B cell (primary cell): ENCODE data around the gene ADRM1. TPM values are rescaled to one million over a fixed set of nuclear protein-coding genes. Genes with fewer than 3 reads are reported as not detected.

ENCODE experiments used
- ATAC-seq: fragments of 200-7000 bp; cut with Tn5 transposase; one replicate; pipeline ENCODE4 v1.10.0; 2021; ENCODE audit warnings: low read depth, mild to moderate bottlenecking, moderate number of reproducible peaks, moderate library complexity
- CTCF ChIA-PET: fragments of 350-600 bp; sonication (Branson Sonifier 250); formaldehyde crosslinking; loops from one replicate; lab custom pipeline; 2021; ENCODE audit warnings: antibody characterized with exemption, inconsistent platforms; lab: Charles Lee
- POLR2A ChIA-PET: fragments of 350-600 bp; sonication (Branson Sonifier 250); formaldehyde crosslinking; loops from one replicate; lab custom pipeline; 2021; ENCODE audit warnings: antibody characterized with exemption; lab: Charles Lee
- DNase-seq: peaks from one replicate; pipeline ENCODE4 v3.0.0; 2013
- H2AFZ ChIP-seq: 2 replicates; pipeline ENCODE4 v1.6.1; 2012; ENCODE audit warnings: mild to moderate bottlenecking, low read depth, low read length; ENCODE audit not compliant: insufficient read depth, poor library complexity, severe bottlenecking
- H3K27ac ChIP-seq, 2 donors: 1 replicate in 1 of 2; 2 replicates in 1 of 2; pipeline ENCODE4 v1.5.1; 2012 to 2013; ENCODE audit warnings: low read length in 2 of 2, mild to moderate bottlenecking in 2 of 2, moderate library complexity in 1 of 2
- H3K27me3 ChIP-seq, 4 experiments: fragments of 200-600 bp in 1 of 4; sonication (generic) in 1 of 4; replicated peaks in 1 of 4; 1 replicate in 2 of 4; 2 replicates in 2 of 4; pipeline versions ENCODE4 v1.6.1 to v1.7.0; 2013 to 2016; ENCODE audit warnings: low read length in 3 of 4, mild to moderate bottlenecking in 2 of 4, mixed read lengths in 1 of 4, moderate library complexity in 1 of 4; ENCODE audit not compliant: insufficient read depth in 4 of 4, control insufficient read depth in 3 of 4; ENCODE audit errors: control extremely low read depth in 1 of 4
- H3K36me3 ChIP-seq, 2 experiments: replicated peaks in 1 of 2; 1 replicate in 1 of 2; 2 replicates in 1 of 2; pipeline versions ENCODE4 v1.6.1 to v1.7.1; 2013; ENCODE audit warnings: low read length in 1 of 2; ENCODE audit not compliant: insufficient read depth in 2 of 2, control insufficient read depth in 1 of 2; ENCODE audit errors: control extremely low read depth in 1 of 2, extremely low read depth in 1 of 2
- H3K4me1 ChIP-seq, 2 donors: fragments of 200-600 bp in 1 of 2; sonication (generic) in 1 of 2; 1 replicate in 1 of 2; 2 replicates in 1 of 2; pipeline versions ENCODE4 v1.5.1 to v1.6.1; 2013 to 2017; ENCODE audit warnings: low read length in 2 of 2; ENCODE audit not compliant: control insufficient read depth in 2 of 2, insufficient read depth in 2 of 2
- H3K4me2 ChIP-seq: replicated peaks from 2 replicates; pipeline ENCODE3; 2012; ENCODE audit warnings: mild to moderate bottlenecking, low read depth, low read length; ENCODE audit not compliant: poor library complexity, severe bottlenecking
- H3K4me3 ChIP-seq, 5 experiments: fragments of 200-600 bp in 1 of 5; sonication (generic) in 1 of 5; 1 replicate in 3 of 5; 2 replicates in 2 of 5; pipeline versions ENCODE4 v1.5.1 to v1.7.0; 2011 to 2016; ENCODE audit warnings: low read length in 4 of 5, mild to moderate bottlenecking in 4 of 5, low read depth in 2 of 5, control low read depth in 1 of 5, moderate library complexity in 1 of 5; ENCODE audit not compliant: insufficient read depth in 1 of 5; ENCODE audit errors: control extremely low read depth in 1 of 5, extremely low read depth in 1 of 5
- H3K79me2 ChIP-seq: fragments of 200-600 bp; sonication (generic); one replicate; pipeline ENCODE4 v1.6.0; 2016; ENCODE audit warnings: low read length; ENCODE audit not compliant: control insufficient read depth, insufficient read depth
- H3K9ac ChIP-seq: fragments of 200-600 bp; sonication (generic); 2 replicates; pipeline ENCODE4 v1.6.1; 2017; ENCODE audit warnings: mild to moderate bottlenecking, low read length, moderate library complexity
- H3K9me3 ChIP-seq, 3 donors: one replicate each; pipeline versions ENCODE4 v1.6.1 to v1.7.1; 2013; ENCODE audit warnings: low read length in 2 of 3; ENCODE audit not compliant: control insufficient read depth in 2 of 3, insufficient read depth in 1 of 3; ENCODE audit errors: control extremely low read depth in 1 of 3
- H4K20me1 ChIP-seq: 2 replicates; pipeline ENCODE4 v1.6.0; 2012; ENCODE audit warnings: mild to moderate bottlenecking, low read length; ENCODE audit not compliant: insufficient read depth, control insufficient read depth, poor library complexity, severe bottlenecking
- H3K27ac Mint-ChIP-seq: one replicate; pipeline ENCODE4 v1.8.0; 2021; ENCODE audit warnings: mixed read lengths
- H3K27me3 Mint-ChIP-seq: one replicate; pipeline ENCODE4 v1.8.0; 2021; ENCODE audit warnings: mixed read lengths
- H3K4me1 Mint-ChIP-seq: one replicate; pipeline ENCODE4 v1.8.0; 2021; ENCODE audit warnings: mixed read lengths
- H3K4me3 Mint-ChIP-seq: one replicate; pipeline ENCODE4 v1.8.0; 2021; ENCODE audit warnings: mixed read lengths
- H3K9me3 Mint-ChIP-seq: one replicate; pipeline ENCODE4 v1.8.0; 2022; ENCODE audit warnings: mixed read lengths; ENCODE audit not compliant: insufficient read depth
- EZH2 ChIP-seq: IDR thresholded peaks from 2 replicates; pipeline ENCODE4 v1.6.1; 2012; ENCODE audit warnings: borderline replicate concordance, low read depth, mild to moderate bottlenecking, moderate library complexity, low read length; ENCODE audit not compliant: insufficient read depth, poor library complexity, severe bottlenecking
- WGBS: methylation state at CpG from one replicate; pipeline ENCODE4 v1.1.5; 2013; ENCODE audit warnings: missing lambda C conversion rate; ENCODE audit not compliant: insufficient coverage; 5-methylcytosine and 5-hydroxymethylcytosine counted together
- intact Hi-C: fragments of 100-400 bp; cut with micrococcal nuclease; formaldehyde crosslinking; loops from one replicate; pipeline ENCODE4 v1.10.0; 2022
- polyA plus RNA-seq: library from polyadenylated mRNA; depleted of rRNA; stranded (reverse); fragments of >200 nt; gene quantifications from 2 replicates; pipeline ENCODE4 v1.2.3, GENCODE V29; 2012
- total RNA-seq, 2 donors: library from RNA; stranded (reverse); fragments of 120-200 nt in 1 of 2; gene quantifications; 1 replicate in 1 of 2; 2 replicates in 1 of 2; pipeline versions ENCODE4 v1.2.3 to v1.2.4, GENCODE V29; 2013 to 2022
- TF ChIP-seq, protein P1 (sequence below): fragments of 200-600 bp; IDR thresholded peaks from one replicate; pipeline ENCODE4 v1.8.0; 2022; ENCODE audit warnings: antibody characterized with exemption, mild to moderate bottlenecking

ADRM1 gene
- total and polyA plus RNA-seq, 2 donors (not counting 1 experiment from before 2014, with no cell fraction given), result 73.9 to 87.2 TPM

DNA sequence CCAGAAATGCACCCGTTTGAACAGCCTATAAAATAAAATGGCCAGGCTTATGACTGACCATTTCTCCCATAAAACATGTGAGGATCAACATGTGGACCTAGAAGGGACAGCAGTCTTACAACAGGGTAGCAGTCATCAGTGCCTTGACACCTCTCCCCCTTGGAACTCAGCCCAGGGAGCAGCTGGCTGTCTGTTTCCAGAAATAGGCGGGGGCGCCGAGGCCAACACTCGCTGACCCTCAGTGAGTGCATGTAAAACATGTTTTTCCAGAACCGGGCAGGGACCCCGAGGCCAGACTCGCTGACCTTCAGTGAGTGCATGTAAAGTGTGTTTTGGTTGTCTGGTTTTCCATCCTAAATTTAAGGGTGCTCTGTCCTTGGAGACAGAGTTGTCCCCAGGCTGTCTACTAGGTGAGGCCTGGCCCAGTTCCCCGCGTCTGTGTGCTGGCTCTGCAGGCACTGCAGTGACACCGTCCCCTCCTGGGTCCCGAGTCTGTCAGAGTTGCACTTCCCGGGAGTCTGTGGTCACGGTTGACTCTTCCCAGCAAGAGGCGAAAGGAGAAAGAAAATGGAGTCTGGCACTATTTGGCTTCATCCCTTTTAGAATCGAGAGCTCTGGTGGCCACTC is 19.8 kb upstream of the ADRM1 start:
- Mint-ChIP-seq H3K4me1 (no peaks in the 10 kb centered on the region), H3K27ac (no peak overlapping the region), H3K9me3 (no peaks in the 10 kb centered on the region), H3K27me3 (no peaks in the 10 kb centered on the region), H3K4me3 (no peak overlapping the region)
- Histone ChIP-seq H3K27ac (no peak overlapping the region), H3K36me3 (peaks cover 0 to 70% of the 10 kb centered on the region in 2 experiments), H3K9ac (no peak overlapping the region), H3K4me1 (no peaks in the 10 kb centered on the region), H3K27me3 (no peaks in the 10 kb centered on the region), H3K4me3 (no peak overlapping the region), H3K79me2 (no peaks in the 10 kb centered on the region), H3K4me2 (no peak overlapping the region), H4K20me1 (peaks cover 2% of the 10 kb centered on the region), H2AFZ (no peak overlapping the region), H3K9me3 (no peaks in the 10 kb centered on the region)
- ChIA-PET POLR2A (no interaction called here), CTCF (interaction anchor here (1.2 kb wide), 1 partner anchor 99 kb away, joined by 4 read pairs; no protein-coding TSS in a partner anchor)
- ATAC-seq, result no peak
- over 99% methylated on average over 12 of the region's 16 CpGs for WGBS
- intact Hi-C loops, result no loop called here
- TF ChIP-seq, protein P1, sequence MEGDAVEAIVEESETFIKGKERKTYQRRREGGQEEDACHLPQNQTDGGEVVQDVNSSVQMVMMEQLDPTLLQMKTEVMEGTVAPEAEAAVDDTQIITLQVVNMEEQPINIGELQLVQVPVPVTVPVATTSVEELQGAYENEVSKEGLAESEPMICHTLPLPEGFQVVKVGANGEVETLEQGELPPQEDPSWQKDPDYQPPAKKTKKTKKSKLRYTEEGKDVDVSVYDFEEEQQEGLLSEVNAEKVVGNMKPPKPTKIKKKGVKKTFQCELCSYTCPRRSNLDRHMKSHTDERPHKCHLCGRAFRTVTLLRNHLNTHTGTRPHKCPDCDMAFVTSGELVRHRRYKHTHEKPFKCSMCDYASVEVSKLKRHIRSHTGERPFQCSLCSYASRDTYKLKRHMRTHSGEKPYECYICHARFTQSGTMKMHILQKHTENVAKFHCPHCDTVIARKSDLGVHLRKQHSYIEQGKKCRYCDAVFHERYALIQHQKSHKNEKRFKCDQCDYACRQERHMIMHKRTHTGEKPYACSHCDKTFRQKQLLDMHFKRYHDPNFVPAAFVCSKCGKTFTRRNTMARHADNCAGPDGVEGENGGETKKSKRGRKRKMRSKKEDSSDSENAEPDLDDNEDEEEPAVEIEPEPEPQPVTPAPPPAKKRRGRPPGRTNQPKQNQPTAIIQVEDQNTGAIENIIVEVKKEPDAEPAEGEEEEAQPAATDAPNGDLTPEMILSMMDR, result no peak
- TF ChIP-seq EZH2, result no peak
- no peak for DNase-seq

DNA sequence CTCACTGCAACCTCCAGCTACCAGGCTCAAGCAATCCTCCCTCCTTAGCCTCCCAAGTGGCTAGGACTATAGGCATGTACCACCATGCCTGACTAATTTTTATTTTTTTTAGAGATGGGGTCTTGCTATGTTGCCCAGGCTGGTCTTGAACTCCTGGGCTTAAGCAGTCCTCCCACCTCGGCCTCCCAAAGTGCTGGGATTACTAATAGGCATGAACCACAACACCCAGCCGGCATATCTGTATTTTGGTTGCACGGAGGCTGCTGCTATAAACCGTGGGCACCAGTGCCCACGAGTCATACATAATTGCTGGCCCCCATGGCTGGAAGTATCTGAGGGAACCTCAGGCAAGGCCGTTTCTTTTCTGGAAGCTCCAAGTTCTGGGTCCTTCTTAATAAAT is 18.3 kb upstream of the ADRM1 start:
- no peaks in the 10 kb centered on the region for H3K9me3 ChIP-seq
- no peak for DNase-seq
- no peak overlapping the region for H3K4me2 ChIP-seq
- H2AFZ ChIP-seq, result no peak overlapping the region
- no peaks in the 10 kb centered on the region for H3K27me3 ChIP-seq
- no peak for ATAC-seq
- Mint-ChIP-seq H3K4me1 (no peaks in the 10 kb centered on the region), H3K27ac (no peak overlapping the region), H3K27me3 (no peaks in the 10 kb centered on the region), H3K9me3 (no peaks in the 10 kb centered on the region), H3K4me3 (no peak overlapping the region)
- no peaks in the 10 kb centered on the region for H3K4me1 ChIP-seq
- H3K9ac ChIP-seq, result no peak overlapping the region
- peaks cover 0 to 67% of the 10 kb centered on the region in 2 experiments for H3K36me3 ChIP-seq
- no peaks in the 10 kb centered on the region for H4K20me1 ChIP-seq
- intact Hi-C loops, result no loop called here
- POLR2A ChIA-PET, result no interaction called here
- H3K4me3 ChIP-seq, result no peak overlapping the region
- H3K27ac ChIP-seq, result no peak overlapping the region
- TF ChIP-seq EZH2, result no peak
- TF ChIP-seq, protein P1, result no peak
- H3K79me2 ChIP-seq, result no peaks in the 10 kb centered on the region
- 92% methylated on average over 5 of the region's 6 CpGs for WGBS
- CTCF ChIA-PET, result interaction anchor here (1.2 kb wide), 1 partner anchor 98 kb away, joined by 4 read pairs; no protein-coding TSS in a partner anchor
